ENCODE results near the gene ZNF606.
A peak's percentile ranks its signal among the peaks of the same experiment; 100 is the strongest.

The ZNF606 gene

DNA sequence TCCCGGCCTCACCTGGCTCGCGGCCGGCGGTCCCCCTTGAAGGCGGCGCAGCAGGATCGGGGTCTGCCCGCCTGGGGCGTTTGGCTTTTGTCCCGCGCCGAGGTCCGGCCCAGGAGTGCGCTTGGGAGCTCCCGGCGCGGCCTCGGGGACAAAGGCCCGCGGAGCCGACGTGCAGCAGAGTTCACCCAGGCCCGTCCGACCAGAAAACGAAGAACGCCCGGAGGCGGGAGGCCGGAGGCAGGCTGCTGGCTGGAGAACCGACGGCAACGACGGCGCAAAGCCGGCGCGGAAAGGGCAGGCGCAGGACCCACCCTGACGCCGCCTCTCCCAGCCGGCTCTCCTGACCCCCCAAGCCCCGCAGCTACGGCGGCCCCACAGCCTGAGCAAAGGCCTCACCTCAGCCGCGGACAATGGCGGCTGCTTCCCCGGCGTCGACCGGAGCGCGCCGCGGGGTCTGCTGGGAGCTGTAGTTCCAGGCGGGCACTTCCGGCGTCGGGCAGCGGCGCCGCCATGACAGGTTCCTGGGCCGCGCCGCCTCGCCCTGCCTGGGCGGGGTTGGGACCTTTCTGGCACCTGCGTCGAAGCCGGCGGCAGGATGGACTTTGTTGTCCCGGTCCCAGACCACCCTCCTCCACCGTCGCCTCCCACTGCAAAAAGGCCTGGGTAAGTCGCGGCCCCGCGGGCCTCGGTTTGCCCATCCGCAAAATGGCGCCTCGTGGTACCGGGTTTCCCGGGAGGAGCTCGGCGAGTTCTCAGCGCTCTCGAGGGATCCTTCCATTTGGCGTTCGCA is at the start of gene ZNF606:
Gene ZNF606, minus strand, starts transcription at position 437 of the 790 bp plus-strand sequence. CDS start 1,501 bp downstream, outside the sequence.
- DNase-seq: peak; percentile 88

GRCh38 chr19:58052256-58052655 is 49.6 kb upstream of the ZNF606 start:
- no peak for DNase-seq

DNA sequence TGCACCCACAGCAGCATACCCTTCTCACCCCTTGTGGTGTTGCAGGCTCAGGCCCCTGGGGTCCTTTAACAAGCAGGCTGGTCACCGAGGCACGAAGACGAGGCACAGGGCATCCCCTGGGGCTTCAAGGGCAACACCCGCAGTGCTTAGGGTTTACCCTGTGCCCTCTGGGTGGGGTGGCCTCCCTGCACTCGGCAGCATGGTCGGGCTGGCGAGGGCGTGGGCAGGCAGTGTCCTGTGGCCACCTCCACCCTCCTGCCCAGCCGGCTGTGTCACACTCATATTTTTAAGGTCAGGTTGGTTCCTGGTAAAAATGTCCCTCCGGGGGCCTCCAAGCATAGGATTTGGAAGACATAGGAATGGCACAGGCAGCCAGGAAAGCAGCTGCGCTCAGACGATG is 45.1 kb upstream of the ZNF606 start:
- no peak for DNase-seq

GRCh38 chr19:58046856-58047255 is 44.2 kb upstream of the ZNF606 start:
- no peak for DNase-seq

DNA sequence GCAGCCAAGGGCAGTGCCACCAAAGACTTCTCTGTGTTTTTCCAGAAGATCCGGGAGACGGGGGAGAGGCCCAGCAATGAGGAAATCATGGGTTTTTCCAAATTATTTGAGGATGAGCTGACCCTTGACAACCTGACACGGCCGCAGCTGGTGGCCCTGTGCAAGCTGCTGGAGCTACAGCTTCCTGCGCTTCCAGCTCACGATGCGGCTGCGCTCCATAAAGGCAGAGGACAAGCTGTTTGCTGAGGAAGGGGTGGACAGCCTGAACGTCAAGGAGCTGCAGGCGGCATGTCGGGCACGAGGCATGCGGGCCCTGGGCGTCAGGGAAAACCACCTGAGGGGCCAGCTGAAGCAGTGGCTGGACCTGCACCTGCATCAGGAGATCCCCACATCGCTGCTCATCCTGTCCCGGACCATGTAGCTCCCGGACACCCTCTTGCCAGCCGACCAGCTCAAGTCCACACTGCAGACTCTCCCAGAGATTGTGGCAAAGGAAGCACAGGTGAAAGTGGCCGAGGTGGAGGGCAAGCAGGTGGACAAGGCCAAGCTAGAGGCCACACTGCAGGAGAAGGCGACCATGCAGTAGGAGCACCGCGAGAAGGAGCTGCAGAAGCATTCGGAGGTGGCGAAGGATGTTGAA is 42.9 kb upstream of the ZNF606 start:
- no peak for DNase-seq

DNA sequence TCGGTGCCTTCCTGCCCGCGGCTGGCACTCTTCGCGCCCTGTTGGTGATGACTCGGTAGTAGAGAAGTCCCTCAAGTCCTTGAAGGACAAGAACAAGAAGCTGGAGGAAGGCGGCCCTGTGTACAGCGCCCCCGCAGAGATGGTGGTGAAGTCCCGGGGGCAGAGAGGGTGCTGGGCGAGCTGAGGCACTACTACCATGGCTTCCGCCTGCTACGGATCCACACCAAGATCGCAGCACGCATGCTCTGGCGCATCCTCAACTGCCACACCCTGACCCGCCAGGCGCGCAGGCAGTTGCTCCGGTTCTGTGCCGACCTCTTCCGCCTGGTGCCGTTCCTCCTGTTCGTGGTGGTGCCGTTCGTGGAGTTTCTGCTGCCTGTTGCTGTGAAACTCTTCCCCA is 42.3 kb upstream of the ZNF606 start:
- no peak for DNase-seq

GRCh38 chr19:58044391-58044790 is 41.8 kb upstream of the ZNF606 start:
- DNase-seq: no peak

- no peak for DNase-seq
These were observed 40.1 kb upstream of the ZNF606 start for GRCh38 chr19:58042495-58043340.

DNA sequence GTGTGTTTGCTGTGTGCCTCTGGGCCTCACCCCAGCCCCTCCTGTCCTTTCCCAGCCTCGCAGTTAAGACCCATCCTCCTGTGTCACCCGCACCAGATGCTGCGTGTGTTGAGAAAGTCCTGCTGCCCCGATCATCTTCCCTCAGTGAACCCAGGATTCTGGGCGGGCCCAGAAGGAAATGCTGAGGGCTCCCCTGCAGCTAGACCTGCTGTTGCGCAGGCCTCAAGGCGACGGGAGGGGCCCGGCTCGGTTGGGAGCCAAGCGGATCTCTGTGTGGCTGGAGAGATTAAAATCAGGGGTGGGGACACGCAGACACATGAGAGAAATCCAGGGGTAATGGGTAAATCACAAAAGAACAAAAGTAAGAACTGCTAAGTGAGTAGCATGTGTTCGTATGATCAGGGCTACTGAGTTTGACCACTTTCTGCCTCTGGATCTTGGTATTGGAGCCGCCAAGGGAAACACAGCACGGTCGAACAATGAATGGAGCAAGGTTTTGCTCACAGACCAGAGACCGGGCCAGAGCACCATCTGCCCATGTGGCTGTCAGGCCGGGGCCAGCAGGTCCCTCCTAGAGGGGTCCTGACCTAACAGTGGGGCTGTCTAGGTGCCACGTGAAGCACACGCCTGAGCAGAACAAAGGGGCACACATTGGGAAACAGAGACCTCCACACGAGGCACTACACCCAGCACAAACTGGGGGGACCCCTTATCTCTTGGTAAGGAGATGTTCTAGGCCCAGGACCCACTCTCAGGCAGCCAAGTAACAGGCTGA is 38.3 kb upstream of the ZNF606 start:
- DNase-seq: no peak

- no peak for DNase-seq
These were observed 36.1 kb upstream of the ZNF606 start for GRCh38 chr19:58038688-58039204.

- DNase-seq: no peak
These were observed 35.5 kb upstream of the ZNF606 start for GRCh38 chr19:58037927-58038687.

- no peak for DNase-seq
These were observed 33.2 kb upstream of the ZNF606 start for GRCh38 chr19:58035863-58036262.

DNA sequence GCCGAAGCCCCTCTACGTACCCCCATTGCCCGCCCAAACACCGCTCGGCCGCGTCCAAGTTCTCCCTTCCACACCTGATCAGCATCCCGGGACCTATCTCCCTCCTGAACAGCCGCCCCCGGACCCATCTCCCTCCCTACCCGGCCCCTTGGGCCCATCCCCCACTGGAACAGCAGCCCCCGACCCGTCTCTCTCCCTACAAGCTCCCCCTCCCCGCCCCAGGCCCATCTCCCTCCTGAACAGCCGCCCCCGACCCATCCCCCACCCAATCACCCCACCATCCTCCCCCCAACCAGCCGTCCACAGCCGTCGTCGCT is 31.8 kb upstream of the ZNF606 start:
- no peak for DNase-seq

DNA sequence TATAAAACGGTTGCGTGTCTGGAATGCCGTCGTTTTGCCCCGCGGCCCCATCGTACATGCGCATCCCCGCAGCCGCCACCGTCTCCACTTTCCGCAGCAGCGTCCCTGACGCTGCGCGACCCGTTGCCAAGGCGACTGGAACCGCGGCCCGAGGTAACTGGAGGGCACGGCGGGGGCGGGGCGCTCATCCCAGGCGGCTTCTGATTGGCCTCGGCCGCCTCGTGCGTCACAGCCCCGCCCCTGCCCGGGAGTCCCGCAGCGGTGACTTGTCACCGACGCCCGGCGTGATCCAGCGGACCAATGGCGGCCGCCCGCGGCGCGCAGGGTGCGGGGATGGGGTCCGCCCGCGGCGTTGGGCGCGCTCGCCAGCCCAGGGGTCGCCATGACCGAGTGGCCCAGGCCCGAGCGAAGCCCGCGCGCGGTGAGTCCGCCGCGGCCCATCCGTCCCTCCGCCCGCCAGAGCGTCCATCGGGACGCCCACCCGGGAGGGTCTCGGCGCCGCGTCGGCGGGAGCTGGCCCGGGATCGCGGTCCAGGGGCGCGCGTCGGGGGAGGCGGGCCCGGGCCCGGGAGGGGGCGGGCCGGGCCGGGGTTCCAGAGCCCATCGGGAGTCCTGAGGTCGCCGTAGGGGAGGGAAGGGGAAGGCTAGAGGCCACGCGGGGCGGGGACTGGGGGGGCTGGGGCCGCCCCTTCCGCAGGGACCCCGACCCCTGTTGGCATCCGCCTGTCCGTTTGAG is 31.3 kb upstream of the ZNF606 start, which contains the start of gene ZSCAN1:
Gene ZSCAN1, plus strand, starts transcription at position 285 of the 736 bp plus-strand sequence. CDS start 3,812 bp downstream, outside the sequence.
- peak; percentile 6 for DNase-seq

- no peak for DNase-seq
These were observed 22.0 kb upstream of the ZNF606 start for GRCh38 chr19:58024661-58025060.

DNA sequence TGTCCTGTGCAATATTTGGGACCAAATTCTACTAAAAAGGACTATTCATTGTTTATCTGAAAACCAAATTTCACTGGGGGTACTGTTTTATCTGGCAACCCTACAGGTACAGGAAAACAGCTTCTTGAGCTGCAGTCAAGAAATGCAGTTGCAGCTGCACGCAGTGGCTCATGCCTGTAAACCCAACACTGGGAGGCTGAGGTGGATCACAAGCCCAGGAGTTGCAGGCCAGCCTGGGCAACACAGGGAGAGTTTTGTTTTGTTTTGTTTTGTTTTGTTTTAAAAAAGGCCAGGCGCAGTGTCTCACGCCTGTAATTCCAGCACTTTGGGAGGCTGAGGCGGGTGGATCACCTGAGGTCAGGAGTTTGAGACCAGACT is 19.7 kb upstream of the ZNF606 start:
- DNase-seq: no peak

- peak; percentile 36 for DNase-seq
These were observed 19.1 kb upstream of the ZNF606 start for GRCh38 chr19:58021541-58022282.

DNA sequence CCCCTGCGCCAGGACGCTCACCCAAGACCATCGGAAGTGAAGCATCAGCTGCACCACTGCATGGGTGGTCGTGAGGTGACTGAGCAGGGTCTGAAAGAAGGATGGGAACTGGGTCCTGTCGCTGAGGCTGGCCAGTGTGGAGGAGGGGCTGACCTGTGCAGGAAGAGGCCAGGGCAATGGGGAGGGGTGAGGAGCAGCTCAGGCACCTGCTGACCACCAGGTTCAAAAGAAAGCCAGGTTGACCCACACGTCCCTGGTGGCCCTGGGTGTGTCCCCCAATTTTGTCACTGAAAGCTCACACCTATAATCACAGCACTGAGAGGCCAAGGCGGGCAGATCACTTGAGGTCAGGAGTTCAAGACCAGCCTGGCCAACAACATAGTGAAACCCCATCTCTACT is 17.5 kb upstream of the ZNF606 start:
- no peak for DNase-seq

DNA sequence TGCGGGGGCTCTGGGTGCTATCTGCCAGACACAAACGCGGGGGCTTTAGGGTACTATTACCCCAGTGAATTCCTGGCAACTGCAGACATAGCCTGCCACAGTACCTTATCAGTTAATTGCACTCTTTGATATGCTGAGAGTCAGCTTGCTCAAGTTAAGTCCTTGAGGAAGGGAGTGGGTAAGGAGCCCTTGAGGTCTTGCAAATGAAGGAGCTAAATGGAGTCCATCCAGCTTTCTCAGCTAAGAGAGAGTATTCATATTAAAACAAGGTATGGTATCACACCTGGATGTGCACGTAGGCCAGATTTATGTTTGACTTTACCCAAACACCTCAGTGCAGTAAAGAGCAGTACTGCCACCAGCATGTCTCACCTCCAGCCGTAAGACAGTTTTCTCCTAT is 11.5 kb upstream of the ZNF606 start:
- no peak for DNase-seq

GRCh38 chr19:58010507-58010906 is 7.9 kb upstream of the ZNF606 start:
- no peak for DNase-seq

All from CD4-positive, alpha-beta T cell treated with Interleukin-6 for 4 hours (primary cell).